HL-60 (cell line): Measurements from ENCODE around the gene PPP1R1B.

Source experiments
- DNase-seq, 2 experiments: peaks; one replicate each; pipeline ENCODE4 v3.0.0-alpha.2; 2010 to 2020; ENCODE audit warnings: low read depth in 1 of 2, low spot score in 1 of 2
- H3K27ac ChIP-seq: fragments of 250-450 bp; sonication (Bioruptor Pico); replicated peaks from 2 replicates; pipeline ENCODE4 v1.5.1; 2020; ENCODE audit warnings: mild to moderate bottlenecking, moderate library complexity
- H3K27me3 ChIP-seq: fragments of 250-450 bp; sonication (Bioruptor Pico); 2 replicates; pipeline ENCODE4 v1.5.1; 2021; ENCODE audit warnings: mild to moderate bottlenecking, moderate library complexity; ENCODE audit not compliant: insufficient read depth, poor library complexity, severe bottlenecking
- H3K4me3 ChIP-seq: replicated peaks from 2 replicates; pipeline ENCODE4 v1.5.1; 2011; ENCODE audit warnings: mild to moderate bottlenecking, control low read depth, low read length; ENCODE audit not compliant: insufficient read depth
- CTCF ChIP-seq: IDR thresholded peaks from one replicate; pipeline ENCODE4 v1.5.1; 2011; ENCODE audit warnings: low read length, control low read depth, inconsistent platforms; ENCODE audit not compliant: insufficient read depth
- GABPA ChIP-seq: IDR thresholded peaks from 2 replicates; pipeline ENCODE4 v1.6.1; 2012; ENCODE audit warnings: low read depth
- POLR2AphosphoS5 ChIP-seq: IDR thresholded peaks from 2 replicates; pipeline ENCODE4 v1.6.1; 2012; ENCODE audit warnings: low read depth
- REST ChIP-seq: IDR thresholded peaks from 2 replicates; pipeline ENCODE4 v1.6.1; 2012; ENCODE audit warnings: low read depth; ENCODE audit not compliant: insufficient replicate concordance
- SPI1 ChIP-seq: IDR thresholded peaks from 2 replicates; pipeline ENCODE4 v1.6.1; 2012; ENCODE audit warnings: low read depth, mild to moderate bottlenecking, borderline replicate concordance

The PPP1R1B gene

GRCh38 chr17:39602533-39603303 is 24.0 kb upstream of the PPP1R1B start:
- peaks cover 87% of the 10 kb centered on the region for H3K27me3 ChIP-seq
- TF ChIP-seq CTCF: no peak
- no peak for TF ChIP-seq GABPA
- TF ChIP-seq SPI1: no peak
- no peak for TF ChIP-seq POLR2AphosphoS5
- no peak for TF ChIP-seq REST

GRCh38 chr17:39603304-39604016 is 23.3 kb upstream of the PPP1R1B start:
- H3K27me3 ChIP-seq: peaks cover 86% of the 10 kb centered on the region
- no peak for DNase-seq
- TF ChIP-seq REST (no peak), SPI1 (no peak), POLR2AphosphoS5 (no peak), GABPA (no peak), CTCF (no peak)
- no peak overlapping the region for H3K4me3 ChIP-seq
- H3K27ac ChIP-seq: no peak overlapping the region

More at GRCh38 chr17:39602533-39603303, 24.0 kb upstream of the PPP1R1B start:
- no peak overlapping the region for H3K4me3 ChIP-seq
- no peak overlapping the region for H3K27ac ChIP-seq
- DNase-seq: no peak

GRCh38 chr17:39604911-39605491 is 21.8 kb upstream of the PPP1R1B start:
- no peak for DNase-seq
- Histone ChIP-seq H3K4me3 (no peak overlapping the region), H3K27me3 (peaks cover 87% of the 10 kb centered on the region), H3K27ac (no peak overlapping the region)
- TF ChIP-seq CTCF (no peak), SPI1 (no peak), REST (no peak), GABPA (no peak)
